NCI-H187 treated with DMSO at 0.1 percent for 48 hours (cell line): ENCODE results near the gene SCD5.

Experiments
- DNase-seq: peaks from one replicate; lab custom pipeline; 2025; lab: John Stamatoyannopoulos, UW

The SCD5 gene

DNA sequence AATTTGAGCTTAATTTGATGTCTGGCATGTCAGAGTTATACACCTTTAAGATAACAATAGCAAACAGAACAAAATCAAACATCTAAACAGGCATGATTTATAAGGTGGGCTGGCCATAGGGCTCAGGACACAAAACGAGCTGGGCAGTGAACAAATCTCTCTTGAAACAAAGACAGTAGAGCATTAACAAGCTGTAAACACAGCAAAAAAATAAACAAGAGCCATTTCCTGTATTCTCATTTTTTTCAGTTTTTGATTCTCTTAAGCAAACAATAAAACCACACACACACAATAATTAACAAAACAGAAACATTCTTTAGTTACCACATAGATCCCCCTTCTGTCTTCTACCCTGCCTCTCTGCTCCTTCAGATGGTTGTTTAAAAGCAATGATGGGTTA is 168.5 kb downstream of the SCD5 start:
- no peak for DNase-seq

GRCh38 chr4:82629238-82630000 is 169.2 kb downstream of the SCD5 start:
- no peak for DNase-seq

GRCh38 chr4:82626251-82626868 is 172.2 kb downstream of the SCD5 start:
- DNase-seq: no peak

DNA sequence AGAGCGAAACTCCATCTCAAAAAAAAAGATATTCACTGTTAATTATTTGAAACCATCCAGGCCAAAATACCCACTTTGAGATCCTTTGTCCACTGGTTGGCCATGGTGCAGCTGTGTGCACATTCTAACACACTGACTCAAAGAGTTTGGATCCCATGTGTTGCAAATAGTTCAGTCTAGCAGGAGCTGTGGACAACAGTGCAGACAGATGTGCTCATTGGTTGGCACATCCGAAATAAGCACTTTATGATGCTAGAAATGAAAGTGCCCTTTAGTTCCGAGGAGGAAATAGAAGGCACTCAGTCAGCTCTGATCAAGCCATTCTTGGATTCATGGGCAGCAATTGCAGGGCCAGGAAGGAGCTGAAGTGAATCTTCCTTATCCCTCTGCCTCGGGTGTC is 173.8 kb downstream of the SCD5 start:
- no peak for DNase-seq

DNA sequence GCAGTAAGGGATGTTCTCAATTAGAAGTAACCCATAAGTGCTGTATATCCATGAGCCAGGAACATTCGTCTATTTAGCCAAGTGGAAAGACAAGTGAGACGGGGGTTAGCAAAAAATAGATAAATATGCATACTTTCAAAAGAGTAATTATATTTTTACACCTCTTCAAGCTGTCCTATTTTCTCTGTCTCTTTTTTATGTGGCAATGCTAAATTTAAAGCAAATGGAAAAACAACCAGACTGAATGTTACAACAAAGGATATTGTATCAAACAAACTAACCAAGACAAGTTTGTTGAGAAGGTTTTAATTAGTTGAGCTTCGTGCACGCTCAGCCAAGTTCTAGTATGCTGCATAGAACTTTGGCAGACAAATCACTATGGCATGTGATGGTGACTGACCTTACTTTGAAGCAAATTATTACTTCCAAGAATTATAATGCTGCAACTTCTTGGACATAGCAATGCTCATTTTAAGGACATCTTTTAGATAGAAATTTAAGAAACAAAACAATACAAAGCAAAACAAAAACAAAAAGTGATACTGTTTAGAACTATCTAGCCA is 175.4 kb downstream of the SCD5 start:
- DNase-seq: no peak

DNA sequence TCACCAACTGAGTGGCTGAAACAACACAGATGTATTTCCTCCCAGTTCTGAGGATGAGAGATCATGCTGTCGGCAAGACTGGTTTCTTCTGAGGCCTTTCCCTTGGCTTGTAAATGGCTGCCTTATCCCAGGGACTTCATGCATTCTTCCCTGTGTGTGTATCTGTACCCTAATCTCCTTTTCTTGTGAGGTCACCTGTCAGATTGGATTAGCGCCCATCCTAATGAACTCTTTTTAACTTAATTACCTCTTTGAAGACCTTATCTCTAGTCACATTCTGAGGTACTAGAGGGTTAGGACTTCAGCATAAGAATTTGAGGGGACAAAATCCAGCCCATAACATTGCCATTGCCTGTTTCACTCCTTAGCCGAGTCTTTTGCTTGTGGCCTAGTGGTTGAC is 177.3 kb downstream of the SCD5 start:
- DNase-seq: no peak

DNA sequence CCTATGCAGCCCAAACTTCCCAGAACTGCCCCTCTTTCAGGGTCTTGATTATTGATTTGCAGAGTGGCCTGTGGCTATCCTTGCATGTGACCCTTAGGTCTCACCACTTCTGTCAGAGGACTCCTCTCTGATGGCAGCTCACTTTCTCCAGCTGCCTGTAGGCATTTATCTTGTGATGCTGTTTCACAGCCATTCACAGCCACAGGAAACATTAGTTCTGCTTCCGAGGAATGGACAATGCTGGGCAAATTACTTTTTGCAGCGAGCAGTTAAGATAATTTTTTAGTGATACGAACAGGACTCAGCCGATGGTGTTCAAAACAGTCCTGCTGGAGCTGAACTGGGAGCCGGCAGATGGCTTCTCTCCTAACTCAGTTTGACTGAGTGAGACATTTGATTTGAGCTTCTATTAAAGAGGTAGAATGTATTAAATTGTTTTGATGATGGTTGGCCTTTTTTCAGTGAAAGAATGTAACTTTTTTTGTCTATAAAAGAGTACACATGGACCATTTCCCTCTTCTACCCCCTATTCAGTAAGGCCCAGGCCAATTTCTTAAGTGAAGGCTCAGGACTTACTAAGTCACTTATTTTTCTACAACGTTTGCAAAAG is 178.4 kb downstream of the SCD5 start:
- no peak for DNase-seq

- no peak for DNase-seq
These were observed 180.4 kb downstream of the SCD5 start for GRCh38 chr4:82618103-82618720.

GRCh38 chr4:82614838-82615449 is 183.7 kb downstream of the SCD5 start:
- DNase-seq: no peak

GRCh38 chr4:82613121-82613520 is 185.5 kb downstream of the SCD5 start:
- no peak for DNase-seq

GRCh38 chr4:82611982-82612381 is 186.6 kb downstream of the SCD5 start:
- no peak for DNase-seq

- no peak for DNase-seq
These were observed 187.1 kb downstream of the SCD5 start for GRCh38 chr4:82611527-82611926.

DNA sequence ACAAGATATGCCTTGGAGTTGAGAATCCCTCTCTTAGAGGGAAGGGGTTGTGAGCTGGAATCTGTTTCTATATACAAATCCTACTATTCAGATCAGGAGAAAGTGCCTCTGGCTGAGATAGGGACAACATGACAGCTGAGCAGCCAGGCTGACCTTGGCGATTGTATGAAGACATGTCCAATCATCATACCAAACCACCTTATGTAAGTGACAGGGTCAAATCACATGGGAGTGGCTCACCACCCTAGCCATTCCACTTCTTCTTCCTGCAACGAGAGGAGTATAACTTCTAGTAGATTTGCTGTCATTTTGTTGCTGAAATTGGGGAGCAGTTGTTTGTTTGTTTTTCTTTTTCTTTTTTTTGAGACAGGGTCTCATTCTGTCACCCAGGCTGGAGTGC is 188.6 kb downstream of the SCD5 start:
- DNase-seq: no peak

DNA sequence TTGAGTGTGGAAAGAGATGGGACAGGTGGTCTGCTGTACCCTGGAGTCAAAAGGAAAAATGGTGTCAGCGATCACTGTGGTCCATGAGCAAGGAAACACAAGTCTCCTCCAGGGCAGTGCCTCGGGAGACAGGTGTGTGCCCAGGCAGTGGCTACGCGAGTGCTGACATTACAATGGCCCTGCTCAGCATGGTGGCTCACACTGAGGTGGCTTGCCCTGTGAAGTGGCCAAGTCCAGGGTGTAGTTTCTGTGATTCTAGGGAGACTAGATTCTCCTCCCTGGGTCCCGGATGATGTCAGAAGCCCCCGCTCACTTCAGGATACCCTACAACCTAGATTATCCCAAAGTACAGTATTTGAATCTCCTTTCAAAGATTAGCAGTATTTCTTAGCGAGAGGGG is 192.0 kb downstream of the SCD5 start:
- no peak for DNase-seq

GRCh38 chr4:82604522-82604921 is 194.1 kb downstream of the SCD5 start:
- no peak for DNase-seq

DNA sequence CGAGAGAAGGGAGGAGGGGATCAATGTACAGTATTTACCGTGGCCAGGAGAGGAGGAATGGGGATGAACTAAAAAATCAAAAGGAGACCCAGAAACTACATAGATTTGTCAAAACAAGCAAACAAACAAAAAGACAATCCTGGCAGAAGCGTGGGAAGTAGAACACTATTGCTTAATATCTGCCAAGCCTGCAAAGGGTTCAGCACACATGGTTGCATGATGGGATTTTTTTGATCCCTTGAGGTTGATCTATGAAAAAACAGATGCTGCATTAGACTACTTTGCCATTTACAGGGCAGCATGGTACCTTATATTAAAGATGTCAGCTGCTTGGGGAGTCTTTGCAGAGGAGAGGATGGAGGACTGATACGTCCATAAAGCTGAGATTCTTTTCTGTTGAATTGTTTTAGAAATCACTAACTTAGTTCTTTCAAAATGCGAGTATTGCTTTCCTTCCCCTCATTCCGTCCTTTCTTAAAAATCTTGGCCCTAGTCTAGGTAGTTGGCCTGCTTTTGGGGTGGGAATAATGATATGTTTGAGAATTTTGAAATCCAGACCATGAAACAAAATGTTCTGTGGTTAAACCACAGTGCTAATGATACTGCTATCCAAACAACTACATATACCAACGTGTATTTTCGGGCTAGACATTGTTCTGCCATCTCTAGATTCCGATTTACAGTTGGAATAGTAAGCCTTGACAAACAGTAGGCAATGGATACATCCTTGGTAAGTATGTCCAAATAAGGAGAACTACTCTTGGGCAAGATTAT is 197.2 kb downstream of the SCD5 start:
- DNase-seq: no peak

- no peak for DNase-seq
These were observed 199.3 kb downstream of the SCD5 start for GRCh38 chr4:82599336-82599735.

- DNase-seq: no peak
These were observed 204.1 kb downstream of the SCD5 start for GRCh38 chr4:82594456-82594855.

DNA sequence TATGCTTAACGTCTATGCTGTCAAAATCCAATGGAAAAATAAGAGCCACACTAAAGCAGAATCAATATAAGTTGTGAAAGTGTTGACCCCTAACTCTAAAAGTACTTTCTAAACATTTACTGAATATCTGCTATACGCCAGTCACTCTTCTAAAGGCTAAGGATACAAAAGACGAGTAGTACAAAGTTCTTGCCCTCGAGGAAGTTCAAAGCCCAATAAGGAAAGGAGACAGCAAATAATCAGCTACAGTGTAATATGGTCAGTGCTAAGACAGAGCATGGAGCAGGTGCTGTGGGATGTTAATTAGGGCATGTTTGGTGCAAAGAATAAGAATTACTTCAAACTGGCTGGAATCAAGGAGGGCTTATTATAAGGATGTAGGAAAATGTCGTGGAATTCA is 205.2 kb downstream of the SCD5 start:
- no peak for DNase-seq

DNA sequence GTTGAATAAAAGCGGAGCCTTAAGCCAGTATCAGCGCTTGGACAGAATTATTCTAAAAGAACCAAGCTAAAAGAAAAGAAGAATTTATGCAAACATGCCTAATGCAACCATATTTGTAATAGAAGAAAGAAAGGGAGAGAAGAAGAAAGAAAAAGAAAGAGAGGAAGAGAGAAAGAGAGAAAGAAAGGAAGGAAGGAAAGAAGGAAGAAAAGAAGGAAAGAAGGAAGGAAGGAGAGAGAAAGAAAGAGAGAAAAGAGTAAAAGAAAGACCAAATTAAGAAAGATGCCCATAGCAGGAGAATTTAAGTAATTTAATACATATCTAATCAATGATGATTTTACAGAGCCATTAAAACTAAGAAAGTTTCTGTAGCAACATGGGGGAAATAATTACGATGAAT is 206.0 kb downstream of the SCD5 start:
- DNase-seq: no peak

GRCh38 chr4:82591592-82591991 is 207.0 kb downstream of the SCD5 start:
- DNase-seq: no peak

DNA sequence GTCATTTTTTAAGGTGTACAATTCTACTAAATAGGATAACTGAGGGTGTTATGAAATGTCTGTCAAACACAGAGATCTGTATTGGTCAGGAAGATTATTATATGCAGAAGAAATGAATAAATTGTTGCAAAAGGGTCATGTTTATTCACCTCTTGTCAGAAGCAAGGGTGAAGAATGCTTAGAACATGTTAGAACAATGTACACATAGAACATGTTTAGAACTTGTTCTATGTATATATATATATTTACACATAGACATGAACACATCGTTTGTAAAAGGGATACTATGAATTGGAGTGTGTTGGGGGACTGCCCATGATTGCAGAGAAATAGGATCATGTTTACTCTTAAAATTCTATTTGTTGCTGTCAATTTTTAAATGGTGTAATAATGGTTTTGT is 208.8 kb downstream of the SCD5 start:
- no peak for DNase-seq
